Stimulated activated CD4-positive, alpha-beta T cell treated with anti-CD3 and anti-CD28 coated beads, Interleukin-1b, Interleukin-23, amount 100 ng/mL, for 24 hours (primary cell): ENCODE measurements around the gene QPCT.

ENCODE experiments used
- DNase-seq, 4 experiments: peaks; one replicate each; pipeline ENCODE4 v3.0.0-alpha.2; 2020; ENCODE audit warnings: low read depth in 4 of 4, low spot score in 1 of 4

The QPCT gene

GRCh38 chr2:37324786-37325624 is 19.4 kb upstream of the QPCT start, which contains the start of gene PRKD3:
PRKD3 (minus strand) TSS chr2:37324833; CDS start chr2:37316524, 8,309 bp downstream.
- DNase-seq, result peak; percentile 16 to 43 (median 26)

- no peak for DNase-seq
Observed at GRCh38 chr2:37325625-37326071, 18.8 kb upstream of the QPCT start.

GRCh38 chr2:37326285-37326684 is 18.1 kb upstream of the QPCT start:
- DNase-seq, result no peak

GRCh38 chr2:37326866-37327634 is 17.4 kb upstream of the QPCT start:
- DNase-seq, result no peak

GRCh38 chr2:37330681-37331080 is 13.7 kb upstream of the QPCT start:
- no peak for DNase-seq

GRCh38 chr2:37332560-37332959 is 11.9 kb upstream of the QPCT start:
- DNase-seq, result no peak

- DNase-seq, result no peak
Observed at GRCh38 chr2:37333256-37333655, 11.2 kb upstream of the QPCT start.

GRCh38 chr2:37335604-37336003 is 8.8 kb upstream of the QPCT start:
- no peak for DNase-seq

GRCh38 chr2:37337620-37338280 is 6.7 kb upstream of the QPCT start:
- DNase-seq, result no peak

- no peak for DNase-seq
Observed at GRCh38 chr2:37338933-37339332, 5.5 kb upstream of the QPCT start.

GRCh38 chr2:37340637-37341036 is 3.8 kb upstream of the QPCT start:
- DNase-seq, result no peak

- no peak for DNase-seq
Observed at GRCh38 chr2:37342591-37343220, 1.7 kb upstream of the QPCT start.

- DNase-seq, result no peak
Observed at GRCh38 chr2:37343537-37344434, 644 bp upstream of the QPCT start.

GRCh38 chr2:37348155-37348554 is 3.7 kb downstream of the QPCT start:
- no peak for DNase-seq

- DNase-seq, result no peak
Observed at GRCh38 chr2:37349231-37349860, 4.9 kb downstream of the QPCT start.

- no peak for DNase-seq
Observed at GRCh38 chr2:37350034-37350433, 5.6 kb downstream of the QPCT start.

- DNase-seq, result no peak
Observed at GRCh38 chr2:37354531-37354930, 10.1 kb downstream of the QPCT start.

GRCh38 chr2:37355735-37356134 is 11.3 kb downstream of the QPCT start:
- no peak for DNase-seq

GRCh38 chr2:37356299-37356698 is 11.9 kb downstream of the QPCT start:
- DNase-seq, result no peak

- DNase-seq, result no peak
Observed at GRCh38 chr2:37357069-37357468, 12.6 kb downstream of the QPCT start.
